Measurements from ENCODE around the gene CCNL1.

Gene CCNL1

GRCh38 chr3:157159762-157160657 is at the start of gene CCNL1:
CCNL1 (minus strand) TSS chr3:157160147; CDS start chr3:157160094, 53 bp downstream.
- TF ChIP-seq GATA3 (IDR thresholded peaks at IDR 0.05; ENCODE audit: low read depth, low read length) (no peak), GATA2 (IDR thresholded peaks at IDR 0.05; ENCODE audit: low read depth, low read length) (no peak; the same call in 1 of the 2 replicates)

DNA sequence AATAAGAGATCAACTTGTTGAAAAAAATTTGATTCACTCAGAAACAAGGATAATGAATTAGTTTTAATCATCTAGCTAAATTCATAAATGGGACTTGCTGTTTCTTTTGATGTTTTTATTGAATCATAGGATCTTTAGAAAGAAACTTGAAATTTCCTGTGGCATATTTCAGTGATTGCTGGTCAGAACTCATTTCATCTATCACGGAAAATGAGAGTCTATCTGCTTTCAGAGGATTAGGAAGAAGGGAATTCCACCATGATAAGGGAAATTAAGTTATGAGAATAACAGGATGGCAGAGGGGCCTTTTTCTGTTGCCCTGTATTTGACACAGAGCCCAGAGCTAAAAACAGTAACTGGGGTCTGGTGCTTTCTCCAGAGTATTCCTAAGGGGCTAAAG is 44.9 kb upstream of the CCNL1 start:
- no peak for TF ChIP-seq GATA2 (IDR thresholded peaks at IDR 0.05; ENCODE audit: low read depth, low read length)
- TF ChIP-seq GATA3 (IDR thresholded peaks at IDR 0.05; ENCODE audit: low read depth, low read length), result no peak

DNA sequence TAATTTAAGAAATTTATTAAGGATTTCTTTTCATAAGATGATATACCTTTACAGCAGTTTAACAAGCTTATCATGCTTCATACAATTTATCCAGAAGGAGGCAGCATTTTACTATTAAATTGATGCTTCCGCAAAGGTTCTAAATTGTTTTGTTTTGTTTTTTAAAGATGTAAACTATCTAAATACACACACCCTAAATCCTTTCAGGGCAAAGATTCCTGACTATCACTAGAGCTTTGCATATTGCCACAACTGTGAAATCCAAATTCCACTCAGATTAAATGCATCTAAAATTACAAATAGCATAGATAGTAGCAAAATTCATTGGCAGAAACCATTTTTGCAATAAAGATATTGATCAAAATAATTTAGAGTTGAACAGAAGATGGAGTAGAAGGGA is 44.5 kb upstream of the CCNL1 start:
- TF ChIP-seq GATA3 (IDR thresholded peaks at IDR 0.05; ENCODE audit: low read depth, low read length), result no peak
- TF ChIP-seq GATA2 (IDR thresholded peaks at IDR 0.05; ENCODE audit: low read depth, low read length), result no peak

DNA sequence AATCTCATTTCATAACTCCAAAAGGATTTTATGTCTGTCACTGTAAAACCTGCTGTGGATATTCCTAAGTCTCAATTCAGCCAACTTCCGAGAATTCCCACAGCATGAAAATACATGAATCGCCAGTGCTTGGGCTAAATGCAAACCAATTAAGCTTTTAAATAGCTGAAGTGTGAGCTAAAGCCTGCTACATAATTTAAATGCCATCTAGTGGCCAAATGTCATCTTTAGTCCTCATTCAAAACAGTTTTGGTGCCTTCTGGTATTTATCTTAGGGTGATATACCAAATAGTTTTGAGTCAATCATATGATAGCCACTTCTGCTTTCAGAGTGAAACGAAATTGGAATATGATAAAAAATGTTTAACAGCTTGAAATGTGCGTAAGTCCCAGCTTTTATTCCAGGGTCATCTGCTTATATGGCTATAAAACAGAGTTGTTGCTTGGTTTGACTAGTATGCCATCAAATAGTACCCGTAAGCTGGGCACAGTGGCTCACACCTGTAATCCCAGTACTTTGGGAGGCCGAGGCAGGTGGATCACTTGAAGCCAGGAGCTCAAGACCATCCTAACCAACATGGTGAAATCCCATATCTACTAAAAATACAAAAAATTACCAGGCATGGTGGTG is 41.8 kb upstream of the CCNL1 start:
- TF ChIP-seq GATA3 (IDR thresholded peaks at IDR 0.05; ENCODE audit: low read depth, low read length) (no peak), GATA2 (IDR thresholded peaks at IDR 0.05; ENCODE audit: low read depth, low read length) (no peak)

DNA sequence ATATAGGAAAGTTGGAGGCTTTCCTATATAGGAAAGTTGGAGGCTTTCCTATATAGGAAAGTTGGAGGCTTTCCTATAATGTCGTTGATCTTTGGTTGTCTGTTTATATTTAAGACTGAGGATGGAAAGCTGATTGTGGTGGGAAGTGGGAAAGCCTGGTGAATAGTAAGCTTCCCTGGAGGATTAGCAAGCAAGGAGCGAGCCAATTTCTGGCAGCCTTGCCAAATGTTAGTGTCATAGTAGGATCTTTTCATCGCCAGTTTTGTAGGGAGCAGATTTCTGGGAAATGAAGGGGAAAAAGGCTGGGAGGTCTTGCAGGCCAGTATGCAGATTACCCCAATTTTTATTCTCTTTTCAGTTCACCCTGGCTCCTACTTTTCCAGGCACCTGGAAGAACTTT is 39.9 kb upstream of the CCNL1 start:
- TF ChIP-seq GATA3 (IDR thresholded peaks at IDR 0.05; ENCODE audit: low read depth, low read length) (no peak), GATA2 (IDR thresholded peaks at IDR 0.05; ENCODE audit: low read depth, low read length) (no peak)

GRCh38 chr3:157195965-157196364 is 36.0 kb upstream of the CCNL1 start:
- TF ChIP-seq GATA2 (IDR thresholded peaks at IDR 0.05; ENCODE audit: low read depth, low read length) (no peak), GATA3 (IDR thresholded peaks at IDR 0.05; ENCODE audit: low read depth, low read length) (no peak)

- no peak for TF ChIP-seq GATA2 (IDR thresholded peaks at IDR 0.05; ENCODE audit: low read depth, low read length)
- no peak for TF ChIP-seq GATA3 (IDR thresholded peaks at IDR 0.05; ENCODE audit: low read depth, low read length)
Observed at GRCh38 chr3:157190380-157190872, 30.5 kb upstream of the CCNL1 start.

DNA sequence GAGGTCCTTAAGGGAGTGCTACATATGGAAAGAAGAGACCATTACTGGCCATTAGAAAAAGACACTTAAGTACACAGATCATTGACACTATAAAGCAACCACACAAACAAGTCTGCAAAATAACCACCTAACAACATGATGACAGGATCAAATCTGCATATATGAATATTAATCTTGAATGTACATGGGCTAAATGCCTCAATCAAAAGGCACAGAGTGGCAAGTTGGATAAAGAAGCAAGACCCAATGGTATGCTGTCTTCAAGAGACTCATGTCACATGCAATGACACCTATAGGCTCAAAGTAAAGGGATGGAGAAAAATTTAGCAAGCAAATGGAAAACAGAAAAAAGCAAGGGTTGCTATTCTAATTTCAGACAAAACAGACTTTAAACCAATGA is 28.4 kb upstream of the CCNL1 start:
- TF ChIP-seq GATA3 (IDR thresholded peaks at IDR 0.05; ENCODE audit: low read depth, low read length) (no peak), GATA2 (IDR thresholded peaks at IDR 0.05; ENCODE audit: low read depth, low read length) (no peak)

DNA sequence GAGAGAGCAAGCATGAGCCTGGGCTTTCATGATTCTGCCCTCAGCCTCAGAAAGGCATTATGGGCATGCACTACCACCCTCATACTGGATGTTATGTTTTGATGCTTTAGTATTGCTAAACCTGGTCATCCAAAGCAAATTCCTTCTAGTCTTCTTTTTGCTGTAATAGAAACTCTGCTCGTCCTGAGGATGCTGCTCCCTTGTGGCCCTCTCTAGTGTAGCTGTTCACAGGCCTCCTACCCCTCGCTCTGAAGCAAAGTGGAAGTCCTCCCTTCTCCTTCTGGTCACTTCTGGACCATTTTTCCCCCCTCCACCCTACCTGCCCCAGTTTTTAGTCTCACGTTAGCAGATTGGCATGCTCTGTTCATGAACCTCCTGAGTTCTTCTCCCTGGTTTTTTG is 22.9 kb upstream of the CCNL1 start:
- TF ChIP-seq GATA2 (IDR thresholded peaks at IDR 0.05; ENCODE audit: low read depth, low read length) (no peak), GATA3 (IDR thresholded peaks at IDR 0.05; ENCODE audit: low read depth, low read length) (no peak)

DNA sequence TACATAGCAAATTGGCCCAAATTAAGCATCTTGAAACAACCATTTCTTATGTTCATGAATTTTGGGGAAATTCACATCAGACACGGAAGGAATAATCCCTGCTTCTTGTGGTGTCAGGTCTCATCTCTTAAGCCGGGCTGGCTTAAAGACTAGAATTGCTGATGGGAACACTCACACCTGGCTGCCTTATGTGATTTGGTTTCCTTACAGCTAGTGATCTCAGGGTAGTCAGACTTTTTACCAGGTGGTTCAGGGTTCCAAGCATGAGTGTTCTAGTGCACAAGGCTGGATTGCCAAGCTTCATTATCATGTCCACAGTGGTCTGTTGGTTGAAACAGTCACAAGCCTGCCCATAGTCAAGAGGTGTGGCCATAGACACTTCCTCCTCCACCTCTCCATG is 20.3 kb upstream of the CCNL1 start:
- TF ChIP-seq GATA2 (IDR thresholded peaks at IDR 0.05; ENCODE audit: low read depth, low read length) (no peak), GATA3 (IDR thresholded peaks at IDR 0.05; ENCODE audit: low read depth, low read length) (no peak)

DNA sequence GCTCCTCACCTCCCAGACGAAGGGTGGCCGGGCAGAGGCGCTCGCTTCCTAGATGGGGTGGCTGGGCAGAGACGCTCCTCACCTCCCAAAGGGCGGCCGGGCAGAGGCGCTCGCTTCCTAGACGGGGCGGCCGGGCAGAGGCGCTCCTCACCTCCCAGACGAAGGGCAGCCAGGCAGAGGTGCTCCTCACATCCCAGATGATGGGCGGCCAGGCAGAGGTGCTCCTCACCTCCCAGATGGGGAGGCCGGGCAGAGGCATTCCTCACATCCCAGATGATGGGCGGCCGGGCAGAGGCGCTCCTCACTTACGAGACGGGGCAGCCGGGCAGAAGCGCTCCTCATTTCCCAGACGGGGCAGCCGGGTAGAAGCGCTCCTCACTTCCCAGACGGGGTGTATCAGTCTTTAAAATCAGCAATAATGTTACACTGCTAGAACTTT is 19.4 kb upstream of the CCNL1 start:
- TF ChIP-seq GATA2 (IDR thresholded peaks at IDR 0.05; ENCODE audit: low read depth, low read length) (no peak), GATA3 (IDR thresholded peaks at IDR 0.05; ENCODE audit: low read depth, low read length) (no peak)

DNA sequence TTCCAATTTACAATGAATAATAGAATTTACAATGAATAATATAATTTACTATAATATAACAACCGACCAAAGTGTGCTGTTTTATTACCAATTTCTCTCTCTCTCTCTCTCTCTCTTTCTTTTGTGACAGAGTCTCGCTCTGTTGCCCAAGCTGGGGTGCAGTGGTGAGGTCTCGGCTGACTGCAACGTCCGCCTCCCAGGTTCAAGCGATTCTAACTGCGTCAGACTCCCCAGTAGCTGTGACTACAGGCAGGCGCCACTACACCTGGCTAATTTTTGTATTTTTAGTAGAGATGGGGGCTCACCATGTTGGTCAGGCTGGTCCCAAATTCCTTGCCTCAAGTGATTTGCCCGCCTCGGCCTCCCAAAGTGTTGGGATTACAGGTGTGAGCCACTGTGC is 17.0 kb upstream of the CCNL1 start:
- TF ChIP-seq GATA3 (IDR thresholded peaks at IDR 0.05; ENCODE audit: low read depth, low read length) (no peak), GATA2 (IDR thresholded peaks at IDR 0.05; ENCODE audit: low read depth, low read length) (no peak)

GRCh38 chr3:157175691-157176507 is 16.0 kb upstream of the CCNL1 start:
- TF ChIP-seq GATA3 (IDR thresholded peaks at IDR 0.05; ENCODE audit: low read depth, low read length) (no peak), GATA2 (IDR thresholded peaks at IDR 0.05; ENCODE audit: low read depth, low read length) (no peak)

Measured in SH-SY5Y (cell line).